ENCODE measurements around the gene CEPT1. TPM values are rescaled to one million over a fixed set of nuclear protein-coding genes. Genes with fewer than 3 reads are reported as not detected.

CEPT1 gene
- polyA plus RNA-seq, 1 donor from 2014 or later = 47.4 TPM

DNA sequence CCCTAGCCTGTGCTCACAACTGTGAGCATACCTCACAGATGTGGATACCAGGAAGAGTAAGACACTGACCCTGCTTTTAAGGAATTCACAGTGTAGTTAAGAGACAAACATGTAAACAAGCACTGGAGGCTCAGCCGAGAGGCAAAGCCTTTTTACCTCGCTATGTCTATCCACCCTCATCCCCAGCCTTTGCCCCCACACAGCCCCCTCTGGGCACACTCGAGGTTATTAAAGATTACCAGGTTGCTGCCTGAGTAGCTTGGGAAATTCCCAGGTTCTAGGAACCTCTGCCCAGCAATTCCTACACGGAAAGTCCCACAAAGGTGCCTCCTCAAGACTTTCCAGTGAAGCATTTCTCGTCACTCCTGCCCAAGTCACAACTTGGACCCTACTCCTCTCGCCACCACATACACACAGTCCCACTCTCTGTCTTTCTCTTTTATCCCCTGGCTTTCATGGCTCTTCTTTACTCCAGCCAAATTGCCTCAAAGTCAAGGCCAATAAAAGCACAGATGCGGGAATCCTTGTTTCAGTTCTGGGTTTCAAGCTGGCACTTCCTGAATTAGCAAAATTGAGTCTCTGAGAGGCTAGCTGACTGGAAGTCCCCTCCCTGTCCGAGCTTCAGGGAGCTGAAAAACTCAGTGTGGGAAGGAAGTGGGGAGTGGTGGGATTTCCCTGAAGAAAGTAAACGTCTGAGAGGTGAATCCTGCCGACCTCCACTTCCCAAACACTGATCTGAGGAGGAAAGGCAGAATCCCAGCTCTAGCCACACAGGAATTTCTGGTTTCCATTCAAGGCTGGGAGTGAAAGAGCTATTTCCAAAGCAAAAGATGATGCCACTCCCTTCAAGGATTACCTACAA lies 52.9 kb downstream of the CEPT1 start:
- Mint-ChIP-seq H3K27ac (peak overlapping the region; percentile 67 to 97 (median 90)), H3K4me1 (peaks cover 44 to 66% (median 57%) of the 10 kb centered on the region in 3 donors), H3K9me3 (no peaks in the 10 kb centered on the region), H3K27me3 (no peaks in the 10 kb centered on the region), H3K36me3 (peaks cover 21% of the 10 kb centered on the region), H3K4me3 (peak overlapping the region in 3 of 4 donors; percentile 24 to 78 (median 46))

DNA sequence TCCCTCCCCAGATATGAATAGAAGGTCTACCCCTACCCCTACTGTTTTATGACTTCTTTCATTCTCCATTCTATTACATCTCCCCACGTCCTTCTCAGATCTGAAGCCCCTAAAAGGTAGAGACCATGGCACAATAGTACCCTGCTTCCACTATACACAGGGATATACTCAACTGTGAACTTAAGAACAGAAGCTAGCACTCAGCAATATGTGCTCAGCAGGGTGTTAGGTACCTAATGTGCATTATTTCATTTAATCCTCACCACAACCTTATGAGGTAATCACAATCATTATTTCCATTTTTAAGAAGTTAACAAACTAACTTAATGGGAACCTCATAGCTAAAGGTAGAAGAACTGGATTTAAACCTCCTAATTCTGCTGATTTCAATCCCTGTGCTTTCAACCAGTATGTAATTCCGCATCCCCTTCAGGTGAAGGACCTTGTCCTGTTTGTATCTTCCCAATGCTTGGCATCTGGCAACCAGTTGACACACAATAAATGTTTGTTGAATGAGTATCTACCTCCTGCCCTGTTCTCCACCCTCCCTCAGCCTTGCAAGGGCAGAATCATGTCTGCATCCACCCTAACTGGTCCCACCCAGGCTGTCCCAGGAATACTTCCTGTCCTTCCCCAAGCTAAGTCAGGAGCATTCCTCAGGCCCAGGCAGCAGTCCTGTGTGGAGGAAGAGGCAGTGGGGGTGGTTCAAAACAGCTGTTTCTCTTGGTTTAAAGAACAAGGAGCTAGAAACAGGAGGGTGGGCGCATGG lies 53.9 kb downstream of the CEPT1 start:
- H3K27ac Mint-ChIP-seq = peak overlapping the region; percentile 67 to 97 (median 90)
- peak overlapping the region in 3 of 4 donors; percentile 24 to 78 (median 46) for H3K4me3 Mint-ChIP-seq
- no peaks in the 10 kb centered on the region for H3K27me3 Mint-ChIP-seq
- no peaks in the 10 kb centered on the region for H3K9me3 Mint-ChIP-seq
- peaks cover 21% of the 10 kb centered on the region for H3K36me3 Mint-ChIP-seq
- H3K4me1 Mint-ChIP-seq = peaks cover 51 to 70% (median 65%) of the 10 kb centered on the region in 3 donors

DNA sequence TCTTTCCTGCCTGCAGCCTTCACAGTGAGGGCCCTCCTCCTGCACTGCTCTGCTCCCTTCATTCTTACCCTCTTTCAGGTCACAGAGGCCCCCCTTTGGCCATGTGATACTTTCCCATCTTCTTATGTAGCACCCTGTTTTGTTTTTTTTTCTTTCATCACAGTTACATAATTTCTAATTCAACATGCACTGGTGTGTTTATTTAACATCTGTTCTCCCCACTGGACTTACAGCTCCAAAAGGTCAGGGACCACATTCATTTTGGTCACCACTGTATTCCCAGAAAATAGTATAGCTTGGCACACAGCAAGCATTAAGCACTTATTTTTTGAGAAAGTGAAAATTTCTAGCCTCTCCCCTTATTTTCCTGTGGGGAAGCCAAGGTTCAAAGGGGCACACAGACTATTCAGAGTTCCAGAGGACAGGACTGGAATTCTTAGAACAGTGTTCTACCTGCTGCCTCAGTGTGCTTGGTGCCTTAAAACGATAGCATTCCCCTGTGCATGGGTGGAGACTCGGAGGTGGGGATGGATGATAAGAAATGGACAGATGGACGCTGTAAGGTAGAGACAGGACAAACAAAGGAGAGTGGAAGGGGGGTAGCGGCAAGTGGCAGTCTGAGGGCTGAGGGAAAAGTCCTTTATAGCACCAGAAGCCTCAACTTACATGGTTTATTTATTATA lies 55.1 kb downstream of the CEPT1 start:
- Mint-ChIP-seq H3K27ac (peak overlapping the region; percentile 20 to 90 (median 78)), H3K9me3 (no peaks in the 10 kb centered on the region), H3K4me1 (peaks cover 55 to 81% (median 72%) of the 10 kb centered on the region in 3 donors), H3K4me3 (peak overlapping the region in 2 of 4 donors; percentile 10 to 34), H3K36me3 (peaks cover 19% of the 10 kb centered on the region), H3K27me3 (no peaks in the 10 kb centered on the region)

DNA sequence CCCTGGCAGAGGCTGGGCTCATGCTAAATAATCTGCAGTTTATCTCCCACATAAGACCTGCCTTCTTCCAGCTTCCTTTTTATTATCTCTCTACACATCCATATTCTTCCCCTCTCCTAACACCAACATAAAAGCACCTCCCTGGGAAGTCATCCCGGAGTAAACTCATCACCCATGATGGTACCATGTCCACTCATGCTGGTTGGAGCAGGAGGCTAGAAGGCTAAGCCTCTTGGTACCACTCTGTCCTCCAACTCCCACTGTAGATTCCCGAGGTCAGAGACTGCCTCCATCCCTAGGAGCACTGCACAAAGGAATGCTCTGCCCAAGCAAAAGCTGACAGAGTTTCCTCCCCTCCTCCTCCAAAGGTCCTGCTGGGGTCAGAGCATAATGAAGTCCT lies 56.2 kb downstream of the CEPT1 start:
- Mint-ChIP-seq H3K4me3 (peak overlapping the region in 3 of 4 donors; percentile 58 to 76 (median 61)), H3K9me3 (no peaks in the 10 kb centered on the region), H3K27me3 (no peaks in the 10 kb centered on the region), H3K27ac (peak overlapping the region; percentile 73 to 90 (median 87)), H3K36me3 (peaks cover 17% of the 10 kb centered on the region), H3K4me1 (peaks cover 61 to 82% (median 81%) of the 10 kb centered on the region in 3 donors)

DNA sequence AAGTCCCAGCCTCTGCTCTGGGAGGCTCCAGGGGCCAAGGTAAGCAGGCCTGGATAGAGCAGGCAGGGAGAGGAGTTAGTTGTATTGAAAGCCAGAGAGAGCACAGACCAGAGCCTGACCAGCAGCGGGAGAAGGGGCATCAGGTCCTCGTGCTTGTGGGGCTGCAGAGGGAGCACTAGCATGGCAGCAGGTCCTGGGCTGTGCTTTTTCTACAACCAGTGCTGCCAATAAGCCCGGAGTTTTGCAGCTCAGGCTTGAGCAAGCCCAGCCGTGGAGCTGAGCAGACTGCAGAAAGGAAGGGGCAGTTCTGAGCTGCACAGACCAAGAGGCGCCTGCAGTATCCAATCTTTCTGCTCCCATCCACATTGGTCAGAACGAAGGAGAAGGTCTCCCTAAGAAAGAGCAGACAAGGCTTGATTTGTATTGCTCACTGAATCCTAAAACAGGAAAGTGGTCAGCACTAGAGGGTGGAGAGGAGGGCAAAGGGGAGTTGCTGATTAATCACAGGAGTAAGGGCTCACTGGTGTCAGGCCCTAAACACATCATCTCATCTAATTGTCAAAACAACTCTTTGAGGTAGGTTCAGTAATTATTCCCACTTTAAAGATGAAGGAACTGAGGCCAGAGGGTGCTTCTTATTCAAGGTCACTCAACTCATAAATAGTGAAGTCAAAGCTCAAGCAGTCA lies 57.7 kb downstream of the CEPT1 start:
- Mint-ChIP-seq H3K27ac (peak overlapping the region; percentile 43 to 90 (median 89)), H3K36me3 (peaks cover 16% of the 10 kb centered on the region), H3K4me1 (peaks cover 62 to 88% (median 86%) of the 10 kb centered on the region in 3 donors), H3K9me3 (no peaks in the 10 kb centered on the region), H3K4me3 (peak overlapping the region; percentile 82 to 89 (median 85)), H3K27me3 (no peaks in the 10 kb centered on the region)

DNA sequence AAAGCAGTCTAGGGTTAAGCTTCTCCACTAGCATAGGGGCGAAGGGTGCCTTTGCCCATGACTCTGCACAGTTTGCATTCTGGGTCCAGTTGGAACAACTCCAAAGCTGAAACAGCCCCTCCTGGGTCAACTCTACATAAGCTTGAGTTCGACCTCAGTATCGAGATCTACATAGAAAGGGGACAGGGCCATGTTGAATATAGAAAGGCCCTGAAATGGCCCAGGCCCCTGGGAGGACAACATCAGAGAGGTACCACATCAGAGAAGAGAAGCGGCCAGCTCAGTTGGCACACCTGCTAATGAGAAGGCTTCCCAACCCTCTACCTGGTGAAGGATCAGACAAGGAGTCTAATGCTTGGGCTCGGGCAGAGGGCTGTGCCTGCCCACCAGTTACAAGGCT lies 58.8 kb downstream of the CEPT1 start:
- Mint-ChIP-seq H3K4me3 (peak overlapping the region; percentile 82 to 89 (median 86)), H3K9me3 (no peaks in the 10 kb centered on the region), H3K4me1 (peaks cover 57 to 84% (median 83%) of the 10 kb centered on the region in 3 donors), H3K27ac (peak overlapping the region; percentile 88 to 95 (median 90)), H3K27me3 (peaks cover 1% of the 10 kb centered on the region), H3K36me3 (peaks cover 10% of the 10 kb centered on the region)

DNA sequence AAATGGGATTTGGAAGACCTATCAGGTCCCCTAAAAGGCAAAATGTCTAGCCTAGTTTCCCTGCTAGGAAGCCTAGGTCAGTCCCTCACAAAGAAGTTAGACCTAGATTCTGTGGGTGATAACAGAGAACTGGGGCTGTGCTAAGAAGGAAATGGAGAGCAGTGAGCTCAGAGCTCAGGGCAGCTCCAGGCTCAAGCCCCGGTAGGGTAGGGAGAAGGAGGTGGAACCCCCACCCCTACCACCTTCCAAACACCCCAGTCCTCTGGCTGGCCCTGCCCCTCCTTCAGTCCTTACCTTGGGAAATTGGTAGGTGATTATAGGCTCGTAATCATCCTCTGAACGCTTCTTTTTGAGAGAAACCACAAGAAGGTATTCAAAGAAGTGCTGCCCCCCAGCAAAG lies 59.3 kb downstream of the CEPT1 start:
- H3K27me3 Mint-ChIP-seq = peaks cover 1% of the 10 kb centered on the region
- peaks cover 52 to 79% (median 79%) of the 10 kb centered on the region in 3 donors for H3K4me1 Mint-ChIP-seq
- peak overlapping the region; percentile 82 to 94 (median 86) for H3K4me3 Mint-ChIP-seq
- H3K9me3 Mint-ChIP-seq = no peaks in the 10 kb centered on the region
- peak overlapping the region; percentile 83 to 95 (median 90) for H3K27ac Mint-ChIP-seq
- peaks cover 6% of the 10 kb centered on the region for H3K36me3 Mint-ChIP-seq

DNA sequence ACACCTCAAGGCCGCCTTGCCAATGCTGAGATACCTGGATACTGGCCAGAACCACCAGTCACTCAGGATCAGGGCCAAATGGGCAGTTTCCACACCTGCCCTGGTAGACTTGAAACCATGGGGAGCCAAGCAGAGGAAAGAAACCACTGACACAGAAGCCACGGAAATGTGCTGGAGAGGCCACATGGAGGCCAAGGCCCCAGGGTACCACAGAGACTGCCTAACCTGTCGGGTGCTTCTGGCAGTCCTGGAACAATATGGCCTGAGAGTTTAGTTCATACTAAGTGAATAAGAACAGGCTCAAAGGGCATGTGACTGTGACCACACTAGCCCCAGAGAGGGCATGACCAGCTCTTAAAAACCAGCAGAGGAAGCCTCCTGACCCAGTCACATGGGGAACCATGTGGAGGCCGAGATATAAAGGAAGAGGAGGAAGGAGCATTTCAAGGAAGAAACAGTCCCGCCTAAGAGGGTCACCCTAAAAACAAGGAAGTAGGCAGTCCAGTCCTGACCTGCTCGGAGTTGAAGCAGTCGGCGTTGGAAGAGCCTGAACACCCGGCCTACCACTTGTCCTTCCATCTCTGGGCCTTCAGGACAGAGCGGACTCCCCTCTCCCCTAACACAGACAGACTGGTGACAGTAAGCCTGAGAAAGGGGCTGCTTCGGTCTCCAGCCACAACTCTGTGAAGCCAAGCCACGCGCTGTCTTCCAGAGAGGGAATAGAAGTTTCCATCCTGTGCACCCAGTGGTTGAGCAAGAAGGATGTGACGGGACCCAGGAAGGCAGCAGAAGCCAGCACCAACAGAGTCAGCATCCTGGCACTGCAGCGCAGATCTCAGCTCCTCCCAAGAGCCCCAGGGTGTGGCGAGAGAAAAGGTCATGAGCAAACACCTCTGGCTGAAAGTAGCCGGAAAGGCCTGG lies 60.1 kb downstream of the CEPT1 start, which contains the start of gene DENND2D:
Gene DENND2D (minus strand): TSS at position 766 of the 921 bp plus-strand sequence. CDS start 187 bp downstream, at position 579.
- peaks cover 1% of the 10 kb centered on the region for H3K27me3 Mint-ChIP-seq
- peaks cover 55 to 77% (median 76%) of the 10 kb centered on the region in 3 donors for H3K4me1 Mint-ChIP-seq
- peak within 1 kb of the TSS; percentile 82 to 95 (median 90) for H3K4me3 Mint-ChIP-seq
- H3K9me3 Mint-ChIP-seq = no peaks in the 10 kb centered on the region
- H3K27ac Mint-ChIP-seq = peak within 1 kb of the TSS; percentile 83 to 95 (median 90)
- H3K36me3 Mint-ChIP-seq = peaks cover 2% of the 10 kb centered on the region

DNA sequence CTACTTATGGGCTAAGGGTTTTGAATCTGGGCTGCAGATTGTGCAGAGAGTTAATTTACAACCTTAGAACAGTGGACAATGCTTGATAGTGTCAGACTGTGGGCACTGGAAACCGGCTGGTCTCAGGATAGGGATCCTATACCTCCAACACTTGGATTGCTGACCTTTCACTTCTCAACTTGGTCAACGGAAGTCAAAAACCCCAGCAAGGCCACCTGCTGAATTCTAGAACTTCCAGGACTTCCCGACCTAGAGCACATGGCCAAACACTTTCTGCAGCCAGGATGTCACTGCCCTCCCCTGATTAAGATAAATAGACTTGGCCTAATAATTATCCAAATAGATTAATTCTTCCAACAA lies 60.8 kb downstream of the CEPT1 start:
- Mint-ChIP-seq H3K27ac (peak overlapping the region in 2 of 3 donors; percentile 90 to 95), H3K36me3 (peaks cover 2% of the 10 kb centered on the region), H3K27me3 (peaks cover 1% of the 10 kb centered on the region), H3K9me3 (no peaks in the 10 kb centered on the region), H3K4me1 (peaks cover 60 to 79% (median 79%) of the 10 kb centered on the region in 3 donors), H3K4me3 (peak overlapping the region; percentile 82 to 95 (median 90))

DNA sequence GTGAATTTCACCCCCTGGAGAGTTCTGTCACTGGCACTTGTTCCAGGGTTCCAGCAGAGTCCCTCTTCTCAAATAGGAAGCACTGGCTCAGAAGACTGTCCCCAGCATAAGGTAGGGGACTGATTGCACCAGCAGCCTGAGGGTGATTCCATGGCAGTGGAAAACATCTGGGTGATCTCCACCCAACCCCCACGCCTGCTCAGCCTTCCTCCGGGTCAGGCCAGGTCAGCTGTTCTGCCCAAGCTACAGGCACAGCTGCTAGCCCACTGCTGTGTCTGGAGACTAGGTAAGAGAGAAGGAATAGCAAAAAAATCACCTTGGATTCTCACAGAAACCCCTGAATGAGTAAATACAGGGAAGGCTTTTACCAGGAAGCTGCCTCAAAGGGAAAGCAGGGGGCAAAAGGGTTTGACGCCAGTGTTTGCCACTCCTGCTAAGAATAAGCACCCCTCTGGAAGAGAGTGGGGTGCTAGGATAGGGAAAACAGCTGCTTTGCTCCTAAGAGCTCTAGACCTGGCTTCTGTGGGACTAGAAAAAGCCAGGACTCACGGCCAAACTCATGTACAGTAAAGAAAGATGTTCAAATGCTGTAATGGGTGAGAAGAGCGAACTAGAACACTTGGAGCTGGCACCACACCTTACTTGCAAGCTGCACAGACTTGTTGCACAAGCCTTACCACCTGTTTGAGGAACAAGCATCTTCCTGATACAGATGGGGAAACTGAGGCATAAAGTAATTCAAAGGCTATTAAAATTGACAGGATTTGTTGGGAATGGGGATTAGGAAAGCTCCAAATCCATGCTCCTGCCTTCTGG lies 61.5 kb downstream of the CEPT1 start:
- Mint-ChIP-seq H3K36me3 (peaks cover 2% of the 10 kb centered on the region), H3K4me1 (peaks cover 62 to 82% (median 78%) of the 10 kb centered on the region in 3 donors), H3K27ac (peak overlapping the region; percentile 23 to 97 (median 90)), H3K9me3 (peaks cover 0 to 4% (median 0%) of the 10 kb centered on the region in 3 donors), H3K4me3 (peak overlapping the region; percentile 82 to 95 (median 90)), H3K27me3 (peaks cover 1% of the 10 kb centered on the region)

DNA sequence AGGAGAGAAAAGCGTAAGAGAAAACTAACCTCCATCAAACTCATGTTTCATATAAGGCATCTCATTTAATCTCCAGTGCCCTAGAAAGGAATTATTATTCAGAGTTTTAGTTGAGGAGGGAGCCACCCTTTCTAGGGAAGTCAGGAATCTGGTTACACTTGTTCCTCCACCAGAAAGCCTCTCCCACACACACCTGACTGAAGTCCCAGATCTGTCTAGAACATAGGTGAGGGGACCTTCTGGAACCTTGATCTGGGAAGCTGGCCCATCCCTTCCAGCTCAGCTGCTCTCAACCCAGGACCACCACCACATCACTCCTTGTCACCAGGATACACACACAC lies 62.3 kb downstream of the CEPT1 start:
- Mint-ChIP-seq H3K27me3 (peaks cover 1% of the 10 kb centered on the region), H3K9me3 (peaks cover 0 to 4% (median 0%) of the 10 kb centered on the region in 3 donors), H3K36me3 (peaks cover 2% of the 10 kb centered on the region), H3K4me3 (peak overlapping the region; percentile 85 to 95 (median 92)), H3K4me1 (peaks cover 60 to 75% (median 73%) of the 10 kb centered on the region in 3 donors), H3K27ac (peak overlapping the region; percentile 73 to 97 (median 90))
